Measurements from ENCODE around the gene C1orf174. TPM values are rescaled to one million over a fixed set of nuclear protein-coding genes. Genes with fewer than 3 reads are reported as not detected.

Gene C1orf174
- 40.5 TPM for polyA plus RNA-seq (2012; ENCODE audit: insufficient read depth, insufficient read length)

GRCh38 chr1:3900150-3900968 is at the start of gene C1orf174:
Gene C1orf174 (minus strand): TSS chr1:3900272. CDS start chr1:3900186, 86 bp downstream.
- peak; percentile 99 for DNase-seq (ENCODE audit: low read depth, low spot score)
- H3K4me3 ChIP-seq (ENCODE audit: low read length) = peak within 1 kb of the TSS; percentile 80

GRCh38 chr1:3948344-3948743 is 48.3 kb upstream of the C1orf174 start:
- no peak for DNase-seq (ENCODE audit: low read depth, low spot score)
- H3K4me3 ChIP-seq (ENCODE audit: low read length) = no peak overlapping the region

- H3K4me3 ChIP-seq (ENCODE audit: low read length) = no peak overlapping the region
- no peak for DNase-seq (ENCODE audit: low read depth, low spot score)
These were observed 46.1 kb upstream of the C1orf174 start for GRCh38 chr1:3945916-3946840.

GRCh38 chr1:3945222-3945621 is 45.1 kb upstream of the C1orf174 start:
- no peak overlapping the region for H3K4me3 ChIP-seq (ENCODE audit: low read length)
- DNase-seq (ENCODE audit: low read depth, low spot score) = no peak

- no peak for DNase-seq (ENCODE audit: low read depth, low spot score)
- H3K4me3 ChIP-seq (ENCODE audit: low read length) = no peak overlapping the region
These were observed 44.6 kb upstream of the C1orf174 start for GRCh38 chr1:3944578-3945125.

- no peak overlapping the region for H3K4me3 ChIP-seq (ENCODE audit: low read length)
- DNase-seq (ENCODE audit: low read depth, low spot score) = no peak
These were observed 43.9 kb upstream of the C1orf174 start for GRCh38 chr1:3943806-3944577.

- no peak overlapping the region for H3K4me3 ChIP-seq (ENCODE audit: low read length)
- DNase-seq (ENCODE audit: low read depth, low spot score) = no peak
These were observed 43.0 kb upstream of the C1orf174 start for GRCh38 chr1:3943123-3943431.

GRCh38 chr1:3942416-3943122 is 42.5 kb upstream of the C1orf174 start:
- no peak for DNase-seq (ENCODE audit: low read depth, low spot score)
- no peak overlapping the region for H3K4me3 ChIP-seq (ENCODE audit: low read length)

- no peak overlapping the region for H3K4me3 ChIP-seq (ENCODE audit: low read length)
- DNase-seq (ENCODE audit: low read depth, low spot score) = no peak
These were observed 40.8 kb upstream of the C1orf174 start for GRCh38 chr1:3940754-3941345.

GRCh38 chr1:3940081-3940753 is 40.1 kb upstream of the C1orf174 start:
- DNase-seq (ENCODE audit: low read depth, low spot score) = no peak
- no peak overlapping the region for H3K4me3 ChIP-seq (ENCODE audit: low read length)

GRCh38 chr1:3939242-3940080 is 39.4 kb upstream of the C1orf174 start:
- DNase-seq (ENCODE audit: low read depth, low spot score) = no peak
- H3K4me3 ChIP-seq (ENCODE audit: low read length) = no peak overlapping the region

GRCh38 chr1:3932156-3932919 is 32.3 kb upstream of the C1orf174 start:
- DNase-seq (ENCODE audit: low read depth, low spot score) = no peak

GRCh38 chr1:3931007-3931912 is 31.2 kb upstream of the C1orf174 start:
- DNase-seq (ENCODE audit: low read depth, low spot score) = no peak
- H3K4me3 ChIP-seq (ENCODE audit: low read length) = no peak overlapping the region

More at GRCh38 chr1:3932156-3932919, 32.3 kb upstream of the C1orf174 start:
- H3K4me3 ChIP-seq (ENCODE audit: low read length) = no peak overlapping the region

GRCh38 chr1:3930301-3931006 is 30.4 kb upstream of the C1orf174 start:
- no peak overlapping the region for H3K4me3 ChIP-seq (ENCODE audit: low read length)
- no peak for DNase-seq (ENCODE audit: low read depth, low spot score)

GRCh38 chr1:3929126-3929525 is 29.1 kb upstream of the C1orf174 start:
- no peak for DNase-seq (ENCODE audit: low read depth, low spot score)
- H3K4me3 ChIP-seq (ENCODE audit: low read length) = no peak overlapping the region

All from Jurkat, Clone E6-1 (cell line).